ENCODE measurements around the gene PLXNB3.
A peak's percentile ranks its signal among the peaks of the same experiment; 100 is the strongest.

PLXNB3 gene

DNA sequence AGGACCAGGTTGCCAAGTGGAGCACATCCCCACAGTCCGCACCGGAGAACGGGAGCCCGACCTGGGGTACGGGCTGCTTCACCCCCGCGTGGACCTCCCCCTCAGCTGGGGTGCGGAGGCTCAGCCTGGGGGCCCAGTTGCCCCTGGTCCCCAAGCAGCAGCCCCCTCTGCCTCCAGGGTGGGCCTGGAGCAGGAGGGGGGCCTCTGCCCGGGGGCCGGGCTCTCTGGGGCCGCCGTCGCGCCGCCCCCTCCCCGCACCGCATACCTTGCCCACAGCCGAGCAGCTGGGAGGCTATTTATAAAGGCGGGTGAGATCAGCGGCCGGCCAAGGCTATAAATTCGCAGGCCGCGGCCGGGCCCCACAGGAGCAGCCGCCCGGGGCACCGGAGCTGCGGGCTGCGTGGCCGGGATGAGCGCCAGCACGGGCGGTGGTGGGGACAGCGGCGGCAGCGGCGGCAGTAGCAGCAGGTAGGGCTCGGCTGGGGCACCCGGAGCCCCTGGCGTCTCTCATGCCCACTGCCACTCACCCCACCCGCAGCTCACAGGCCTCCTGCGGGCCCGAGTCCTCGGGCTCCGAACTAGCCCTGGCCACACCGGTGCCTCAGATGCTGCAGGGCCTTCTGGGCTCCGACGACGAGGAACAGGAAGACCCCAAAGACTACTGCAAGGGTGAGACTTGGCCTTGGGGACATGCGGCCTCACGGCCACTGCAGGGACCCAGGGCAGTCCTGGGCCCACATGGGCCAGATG, 16.8 kb downstream of the PLXNB3 start, which contains the start of gene SRPK3:
TSS of gene SRPK3 (plus strand) at position 364 of the 750 bp plus-strand sequence. CDS start at position 410, 46 bp downstream.
- DNase-seq, result no peak
- in situ Hi-C loops (cut with HindIII; ENCODE audit: low pct_ligation_motif_present, low pct_unique_long_range_greater_than_20kb, low sequenced_read_pairs), result no loop called here

GRCh38 chrX:153781428-153782047, 17.5 kb downstream of the PLXNB3 start:
- in situ Hi-C loops (cut with HindIII; ENCODE audit: low pct_ligation_motif_present, low pct_unique_long_range_greater_than_20kb, low sequenced_read_pairs), result no loop called here
- no peak for DNase-seq

- in situ Hi-C loops (cut with HindIII; ENCODE audit: low pct_ligation_motif_present, low pct_unique_long_range_greater_than_20kb, low sequenced_read_pairs), result no loop called here
- DNase-seq, result no peak
Measured at GRCh38 chrX:153782313-153782712, 18.3 kb downstream of the PLXNB3 start.

DNA sequence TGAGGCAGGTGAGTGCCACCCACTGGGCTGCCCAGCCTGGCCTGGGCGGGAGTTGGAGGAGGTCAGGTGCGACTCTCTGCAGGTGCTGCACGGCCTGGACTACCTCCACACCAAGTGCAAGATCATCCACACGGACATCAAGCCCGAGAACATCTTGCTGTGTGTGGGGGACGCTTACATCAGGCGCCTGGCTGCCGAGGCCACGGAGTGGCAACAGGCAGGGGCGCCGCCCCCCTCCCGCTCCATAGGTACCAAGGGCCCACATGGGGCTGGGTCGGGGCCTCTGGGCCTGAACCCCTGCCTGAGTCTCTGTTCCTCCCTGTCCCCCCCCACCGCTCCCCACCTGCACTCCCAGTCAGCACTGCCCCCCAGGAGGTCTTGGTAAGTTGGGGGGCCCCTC, 18.8 kb downstream of the PLXNB3 start:
- in situ Hi-C loops (cut with HindIII; ENCODE audit: low pct_ligation_motif_present, low pct_unique_long_range_greater_than_20kb, low sequenced_read_pairs), result no loop called here
- no peak for DNase-seq

DNA sequence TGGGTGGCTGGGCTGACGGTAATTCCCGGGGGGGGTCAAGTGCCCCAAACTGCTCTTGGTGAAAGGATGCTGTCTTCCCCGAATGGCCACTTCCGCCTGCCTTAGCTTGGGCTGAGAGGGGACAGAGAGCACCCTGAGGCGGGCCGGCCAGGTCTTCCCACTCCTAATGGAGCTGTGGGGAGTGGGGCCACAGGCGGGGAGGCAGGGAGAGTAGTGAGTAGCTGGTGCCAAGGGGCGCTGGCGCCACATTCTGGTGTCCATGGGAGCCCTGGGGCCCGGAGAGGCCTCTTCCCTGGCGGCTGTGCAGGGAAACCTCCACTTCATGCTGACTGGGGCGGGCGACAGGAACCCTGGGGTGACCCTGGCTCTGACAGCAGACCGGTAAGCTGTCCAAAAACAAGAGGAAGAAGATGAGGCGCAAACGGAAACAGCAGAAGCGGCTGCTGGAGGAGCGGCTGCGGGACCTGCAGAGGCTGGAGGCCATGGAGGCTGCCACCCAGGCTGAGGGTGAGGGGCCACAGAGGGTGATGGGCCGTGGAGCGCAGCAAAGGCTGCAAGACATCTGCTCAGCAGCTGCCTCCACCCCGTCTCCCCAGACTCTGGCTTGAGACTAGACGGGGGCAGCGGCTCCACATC, 19.4 kb downstream of the PLXNB3 start:
- no peak for DNase-seq
- in situ Hi-C loops (cut with HindIII; ENCODE audit: low pct_ligation_motif_present, low pct_unique_long_range_greater_than_20kb, low sequenced_read_pairs), result no loop called here

- DNase-seq, result no peak
- in situ Hi-C loops (cut with HindIII; ENCODE audit: low pct_ligation_motif_present, low pct_unique_long_range_greater_than_20kb, low sequenced_read_pairs), result no loop called here
Measured at GRCh38 chrX:153784325-153784967, 20.4 kb downstream of the PLXNB3 start.

DNA sequence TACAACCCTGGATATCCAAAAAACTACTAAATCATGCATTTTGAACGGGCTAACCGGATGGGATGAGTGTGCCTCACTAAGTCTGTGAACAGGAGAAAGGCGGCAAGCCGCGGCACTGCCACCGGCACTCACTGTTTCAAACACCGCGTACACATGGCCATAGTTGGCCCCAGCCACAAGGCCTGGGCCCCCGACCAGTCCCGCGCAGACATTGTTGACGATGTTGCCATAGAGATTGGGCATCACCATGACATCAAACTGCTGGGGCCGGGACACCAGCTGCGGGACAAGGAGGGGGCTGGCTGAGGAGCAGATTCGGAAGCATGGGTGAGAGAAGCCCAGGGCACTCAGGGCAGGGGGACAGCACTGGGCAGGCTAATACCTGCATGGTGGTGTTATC, 22.6 kb downstream of the PLXNB3 start:
- in situ Hi-C loops (cut with HindIII; ENCODE audit: low pct_ligation_motif_present, low pct_unique_long_range_greater_than_20kb, low sequenced_read_pairs), result no loop called here
- DNase-seq, result no peak

DNA sequence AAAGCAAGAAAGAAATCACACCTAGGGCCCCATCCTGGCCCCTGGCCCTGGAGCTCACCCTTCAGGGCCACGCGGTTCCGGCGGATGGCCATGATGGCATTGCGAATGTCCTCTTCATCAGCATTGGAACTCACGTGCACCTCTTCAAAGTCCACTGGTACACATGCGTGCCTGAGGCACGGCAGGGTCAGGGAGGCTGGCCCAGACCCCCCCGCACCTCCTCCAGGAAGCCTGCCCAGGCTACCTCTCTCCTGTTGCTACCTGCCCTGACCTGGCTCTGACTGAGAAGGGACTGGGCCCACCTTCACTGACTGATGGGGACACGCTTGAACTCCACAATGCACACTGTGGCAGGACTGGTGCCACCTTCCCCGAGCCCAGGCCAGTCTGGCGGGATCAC, 25.6 kb downstream of the PLXNB3 start:
- DNase-seq, result no peak
- in situ Hi-C loops (cut with HindIII; ENCODE audit: low pct_ligation_motif_present, low pct_unique_long_range_greater_than_20kb, low sequenced_read_pairs), result no loop called here

GRCh38 chrX:153791104-153791852, 27.2 kb downstream of the PLXNB3 start:
- DNase-seq, result no peak

DNA sequence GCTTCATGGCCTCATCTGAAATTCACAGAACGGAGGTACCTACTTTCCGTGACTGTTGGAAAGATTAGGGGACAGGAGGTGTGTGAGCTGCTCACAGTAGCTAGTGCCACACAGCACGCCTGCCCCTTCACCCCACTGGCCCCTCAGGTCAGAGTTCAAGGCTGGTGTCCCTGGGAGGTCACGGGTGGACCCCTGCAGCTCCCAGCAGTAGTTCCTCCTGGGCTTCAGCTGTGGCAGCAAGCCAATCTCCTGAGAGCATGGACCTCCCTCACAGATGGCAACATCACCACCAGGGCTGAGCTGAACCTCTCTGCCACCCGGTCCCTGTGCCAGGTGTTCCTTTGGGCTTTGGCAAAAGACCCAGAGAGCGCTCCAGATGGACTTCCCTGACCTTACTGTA, 28.3 kb downstream of the PLXNB3 start:
- no peak for DNase-seq
- in situ Hi-C loops (cut with HindIII; ENCODE audit: low pct_ligation_motif_present, low pct_unique_long_range_greater_than_20kb, low sequenced_read_pairs), result no loop called here

More at GRCh38 chrX:153791104-153791852, 27.2 kb downstream of the PLXNB3 start:
- in situ Hi-C loops (cut with HindIII; ENCODE audit: low pct_ligation_motif_present, low pct_unique_long_range_greater_than_20kb, low sequenced_read_pairs), result no loop called here

GRCh38 chrX:153793291-153793690, 29.2 kb downstream of the PLXNB3 start:
- in situ Hi-C loops (cut with HindIII; ENCODE audit: low pct_ligation_motif_present, low pct_unique_long_range_greater_than_20kb, low sequenced_read_pairs), result no loop called here
- DNase-seq, result no peak

DNA sequence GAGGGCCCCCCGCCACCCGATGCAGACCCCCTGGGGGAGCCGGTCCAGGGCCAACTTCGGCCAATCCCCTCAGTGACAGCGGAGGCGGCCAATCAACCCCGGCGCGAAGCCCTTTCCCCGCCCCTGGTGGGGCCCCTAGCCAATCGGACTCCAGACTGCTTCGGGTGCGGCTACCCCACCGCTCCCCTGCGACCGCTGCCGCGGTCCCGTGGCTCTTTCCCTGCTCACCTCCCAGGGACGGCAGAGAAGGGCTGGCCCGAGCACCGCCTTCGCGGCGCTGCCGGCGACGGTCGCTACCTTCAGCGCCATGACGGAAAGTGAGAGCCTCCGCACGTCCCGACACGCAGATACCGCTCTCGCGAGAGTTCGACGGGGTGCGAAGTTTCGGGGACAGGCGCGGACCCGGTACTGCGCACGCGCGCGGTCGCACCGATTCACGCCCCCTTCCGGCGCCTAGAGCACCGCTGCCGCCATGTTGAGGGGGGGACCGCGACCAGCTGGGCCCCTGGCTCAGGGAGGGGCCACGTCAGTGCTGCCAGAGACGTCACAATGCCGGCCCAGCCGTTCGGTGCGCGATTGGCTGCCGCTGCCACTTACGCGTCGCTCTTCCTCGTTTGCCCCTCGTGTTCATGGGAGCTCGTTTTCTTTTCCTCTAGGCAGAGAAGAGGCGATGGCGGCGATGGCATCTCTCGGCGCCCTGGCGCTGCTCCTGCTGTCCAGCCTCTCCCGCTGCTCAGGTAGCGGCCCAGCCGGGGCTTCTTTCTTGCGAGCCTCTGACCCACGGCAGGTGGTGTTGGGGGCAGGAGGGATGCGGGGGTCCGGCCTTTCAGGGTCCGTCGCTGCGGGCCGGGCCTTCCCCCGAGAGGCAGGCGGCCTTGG, 30.2 kb downstream of the PLXNB3 start, which contains the start of the genes IDH3G and SSR4:
TSS of gene IDH3G (minus strand) at position 358 of the 879 bp plus-strand sequence. CDS start at position 309, 49 bp downstream.
TSS of gene SSR4 (plus strand) at position 651 of the 879 bp plus-strand sequence. CDS start at position 671, 20 bp downstream.
- in situ Hi-C loops (cut with HindIII; ENCODE audit: low pct_ligation_motif_present, low pct_unique_long_range_greater_than_20kb, low sequenced_read_pairs), result no loop called here
- peak; percentile 85 for DNase-seq

GRCh38 chrX:153794897-153795816, 31.1 kb downstream of the PLXNB3 start:
- no peak for DNase-seq
- in situ Hi-C loops (cut with HindIII; ENCODE audit: low pct_ligation_motif_present, low pct_unique_long_range_greater_than_20kb, low sequenced_read_pairs), result no loop called here

- DNase-seq, result no peak
- in situ Hi-C loops (cut with HindIII; ENCODE audit: low pct_ligation_motif_present, low pct_unique_long_range_greater_than_20kb, low sequenced_read_pairs), result no loop called here
Measured at GRCh38 chrX:153797415-153798015, 33.5 kb downstream of the PLXNB3 start.

DNA sequence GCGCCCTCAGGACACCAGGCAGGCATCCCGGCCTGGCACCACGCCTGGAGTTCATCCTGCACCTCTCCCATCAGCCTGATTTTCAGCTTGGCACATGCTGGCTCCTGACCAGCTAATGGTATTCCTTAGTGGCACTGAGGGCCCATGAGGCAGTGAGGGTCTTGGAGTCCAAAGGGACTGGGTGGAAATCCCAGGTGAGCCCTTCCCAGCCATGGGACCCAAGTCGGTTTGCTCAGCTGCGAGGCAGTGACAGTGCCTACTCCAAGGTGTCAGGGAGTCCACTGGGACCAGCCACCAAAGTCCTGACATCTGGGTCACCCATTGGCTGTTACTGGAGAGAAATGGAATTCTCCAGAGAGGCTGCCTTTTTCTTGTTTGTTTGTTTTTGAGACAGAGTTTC, 35.3 kb downstream of the PLXNB3 start:
- in situ Hi-C loops (cut with HindIII; ENCODE audit: low pct_ligation_motif_present, low pct_unique_long_range_greater_than_20kb, low sequenced_read_pairs), result no loop called here
- DNase-seq, result no peak

GRCh38 chrX:153800177-153800722, 36.2 kb downstream of the PLXNB3 start:
- in situ Hi-C loops (cut with HindIII; ENCODE audit: low pct_ligation_motif_present, low pct_unique_long_range_greater_than_20kb, low sequenced_read_pairs), result no loop called here
- no peak for DNase-seq

Data from ACHN (cell line).